Activated T-cell treated with anti-CD3 and anti-CD28 coated beads, Interleukin-2, amount 50 U/mL, for 4 hours (primary cell): ENCODE data around the gene COQ4. TPM values are rescaled to one million over a fixed set of nuclear protein-coding genes. Genes with fewer than 3 reads are reported as not detected.
A peak's percentile ranks its signal among the peaks of the same experiment; 100 is the strongest.

Experiments used
- ATAC-seq, 2 donors: fragments of 200-7000 bp; cut with Tn5 transposase; one replicate each; pipeline ENCODE4 v1.10.0; 2021
- DNase-seq: peaks from one replicate; pipeline ENCODE4 v3.0.0-alpha.2; 2020
- H3K27me3 Mint-ChIP-seq: one replicate; pipeline ENCODE4 v1.8.0; 2021; ENCODE audit warnings: low read depth, mixed read lengths
- H3K36me3 Mint-ChIP-seq: one replicate; pipeline ENCODE4 v1.8.0; 2022; ENCODE audit warnings: mixed read lengths; ENCODE audit not compliant: insufficient read depth
- H3K4me1 Mint-ChIP-seq: one replicate; pipeline ENCODE4 v1.8.0; 2021; ENCODE audit warnings: low read depth, mixed read lengths
- H3K4me3 Mint-ChIP-seq: one replicate; pipeline ENCODE4 v1.8.0; 2021; ENCODE audit warnings: mild to moderate bottlenecking, moderate library complexity, mixed read lengths
- H3K9me3 Mint-ChIP-seq: one replicate; pipeline ENCODE4 v1.8.0; 2021; ENCODE audit warnings: mixed read lengths
- total RNA-seq, 3 donors: library from RNA; stranded (reverse); gene quantifications; one replicate each; pipeline ENCODE4 v1.2.1, GENCODE V29; 2021

Gene COQ4
- total RNA-seq, 3 donors from 2014 or later, result 60.7 to 63.9 (median 62.4) TPM

DNA sequence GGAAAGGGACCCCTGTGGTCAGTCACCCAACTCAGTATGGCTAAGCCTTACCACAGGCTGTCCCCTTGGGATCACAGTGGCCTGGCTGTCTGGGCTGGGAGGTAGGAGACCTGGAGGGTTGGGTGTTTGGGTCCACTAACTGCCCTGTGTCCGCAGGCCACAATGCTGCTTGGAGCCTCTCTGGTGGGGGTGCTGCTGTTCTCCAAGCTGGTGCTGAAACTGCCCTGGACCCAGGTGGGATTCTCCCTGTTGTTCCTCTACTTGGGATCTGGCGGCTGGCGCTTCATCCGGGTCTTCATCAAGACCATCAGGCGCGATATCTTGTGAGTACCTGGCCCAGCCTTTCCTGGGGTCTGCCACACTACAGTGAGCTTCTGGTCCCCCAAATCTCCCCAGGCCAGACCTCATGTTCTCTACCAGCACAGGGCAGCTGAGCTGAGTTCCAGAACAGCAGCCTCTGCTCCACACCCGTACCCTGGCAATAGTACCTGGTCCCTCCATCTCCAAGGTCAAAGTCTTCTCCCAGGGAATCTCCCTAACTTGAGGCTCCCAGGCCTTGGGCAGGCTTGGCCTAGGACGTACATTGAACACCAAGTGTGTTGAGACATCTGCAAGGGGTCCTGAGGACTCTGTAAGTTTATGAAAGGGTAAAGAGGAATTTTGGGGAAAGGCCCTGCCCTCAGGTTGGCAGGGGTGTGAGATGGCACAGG, 20.5 kb downstream of the COQ4 start:
- ATAC-seq (no peak), DNase-seq (no peak)
- H3K9me3 Mint-ChIP-seq, result no peaks in the 10 kb centered on the region
- no peak overlapping the region for H3K4me3 Mint-ChIP-seq
- H3K27me3 Mint-ChIP-seq, result no peaks in the 10 kb centered on the region
- H3K4me1 Mint-ChIP-seq, result peaks cover 8% of the 10 kb centered on the region
- peaks cover 5% of the 10 kb centered on the region for H3K36me3 Mint-ChIP-seq

DNA sequence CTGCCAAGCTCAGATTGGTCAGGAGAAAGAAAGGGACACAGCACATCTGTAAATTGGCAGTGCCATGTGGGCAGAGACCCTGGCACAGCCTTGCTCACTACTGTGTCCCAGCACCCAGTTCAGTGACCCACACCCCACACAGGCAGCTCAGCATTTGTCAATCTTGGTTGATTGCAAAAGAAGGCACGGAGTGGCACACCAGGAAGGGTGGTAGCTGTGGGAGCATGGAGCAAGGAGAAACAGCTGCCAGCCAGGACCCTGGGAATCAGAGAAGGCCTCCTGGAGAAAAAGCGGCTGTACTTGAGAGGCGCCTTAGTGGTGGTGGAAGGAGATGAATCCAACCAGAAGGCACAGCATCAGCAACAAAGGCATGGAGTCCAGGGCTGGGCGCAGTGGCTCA, 21.2 kb downstream of the COQ4 start:
- DNase-seq, result no peak
- Mint-ChIP-seq H3K4me3 (no peak overlapping the region), H3K36me3 (peaks cover 5% of the 10 kb centered on the region), H3K9me3 (no peaks in the 10 kb centered on the region), H3K27me3 (no peaks in the 10 kb centered on the region), H3K4me1 (peaks cover 8% of the 10 kb centered on the region)
- no peak for ATAC-seq

DNA sequence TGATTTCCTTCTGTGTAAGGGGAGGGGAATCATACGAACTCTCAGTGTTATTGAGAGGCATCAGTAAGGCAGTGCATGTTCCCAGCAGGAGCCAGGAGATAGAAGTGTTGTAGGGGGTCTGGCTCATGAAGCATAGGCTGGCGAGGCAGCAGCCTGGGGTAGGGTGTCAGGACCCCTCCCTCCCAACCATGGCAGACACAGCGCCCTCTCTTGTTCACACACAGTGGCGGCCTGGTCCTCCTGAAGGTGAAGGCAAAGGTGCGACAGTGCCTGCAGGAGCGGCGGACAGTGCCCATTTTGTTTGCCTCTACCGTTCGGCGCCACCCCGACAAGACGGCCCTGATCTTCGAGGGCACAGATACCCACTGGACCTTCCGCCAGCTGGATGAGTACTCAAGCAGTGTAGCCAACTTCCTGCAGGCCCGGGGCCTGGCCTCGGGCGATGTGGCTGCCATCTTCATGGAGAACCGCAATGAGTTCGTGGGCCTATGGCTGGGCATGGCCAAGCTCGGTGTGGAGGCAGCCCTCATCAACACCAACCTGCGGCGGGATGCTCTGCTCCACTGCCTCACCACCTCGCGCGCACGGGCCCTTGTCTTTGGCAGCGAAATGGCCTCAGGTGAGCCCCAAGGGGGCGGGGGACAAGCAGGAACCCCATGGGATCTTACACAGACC, 22.4 kb downstream of the COQ4 start:
- H3K4me1 Mint-ChIP-seq, result peaks cover 5% of the 10 kb centered on the region
- ATAC-seq (no peak), DNase-seq (no peak)
- no peak overlapping the region for H3K4me3 Mint-ChIP-seq
- H3K36me3 Mint-ChIP-seq, result peaks cover 11% of the 10 kb centered on the region
- no peaks in the 10 kb centered on the region for H3K27me3 Mint-ChIP-seq
- no peaks in the 10 kb centered on the region for H3K9me3 Mint-ChIP-seq

DNA sequence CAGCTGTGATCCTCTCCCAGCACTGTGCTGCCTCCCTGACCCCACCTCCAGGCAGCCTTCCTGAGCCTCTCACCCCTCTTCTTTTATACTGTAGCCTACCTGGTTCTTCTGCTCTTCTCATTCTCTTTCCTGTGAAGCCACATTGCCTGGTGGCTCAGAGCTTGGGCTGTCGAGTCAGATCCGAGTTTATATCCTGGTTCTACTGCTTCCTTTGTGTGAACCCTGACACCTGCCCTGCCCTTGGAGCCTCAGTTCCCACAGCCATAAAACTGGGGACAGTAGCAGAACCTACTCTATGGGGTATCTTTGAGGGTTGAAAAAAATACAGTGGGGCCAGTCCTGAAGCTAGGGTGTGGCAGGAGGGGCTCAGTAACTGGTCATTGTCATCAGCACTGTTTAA, 26.5 kb downstream of the COQ4 start:
- Mint-ChIP-seq H3K9me3 (no peaks in the 10 kb centered on the region), H3K36me3 (peaks cover 16% of the 10 kb centered on the region), H3K4me1 (no peaks in the 10 kb centered on the region), H3K27me3 (no peaks in the 10 kb centered on the region), H3K4me3 (no peak overlapping the region)
- DNase-seq (no peak), ATAC-seq (no peak)

DNA sequence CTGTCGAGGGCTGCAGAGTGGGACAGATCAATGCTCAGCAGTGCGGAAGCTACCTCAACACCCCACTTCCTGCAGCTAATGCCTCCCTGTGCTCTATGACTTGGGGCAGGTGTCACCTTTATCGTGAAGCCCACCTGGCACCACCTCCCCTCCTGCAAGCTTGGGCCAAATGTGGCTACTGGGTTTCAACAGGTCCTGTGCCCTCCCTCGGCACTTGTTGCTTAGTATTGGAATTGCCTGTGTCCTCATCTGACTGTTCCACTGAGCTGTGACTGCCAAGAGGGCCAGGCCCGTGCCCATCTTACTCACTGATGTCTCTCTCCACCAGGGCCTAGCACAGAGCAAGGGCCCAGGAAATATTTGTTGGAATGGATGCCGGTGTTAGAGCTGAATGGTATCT, 27.1 kb downstream of the COQ4 start:
- Mint-ChIP-seq H3K27me3 (no peaks in the 10 kb centered on the region), H3K36me3 (peaks cover 17% of the 10 kb centered on the region), H3K4me3 (no peak overlapping the region), H3K4me1 (no peaks in the 10 kb centered on the region), H3K9me3 (no peaks in the 10 kb centered on the region)
- DNase-seq (no peak), ATAC-seq (no peak)

DNA sequence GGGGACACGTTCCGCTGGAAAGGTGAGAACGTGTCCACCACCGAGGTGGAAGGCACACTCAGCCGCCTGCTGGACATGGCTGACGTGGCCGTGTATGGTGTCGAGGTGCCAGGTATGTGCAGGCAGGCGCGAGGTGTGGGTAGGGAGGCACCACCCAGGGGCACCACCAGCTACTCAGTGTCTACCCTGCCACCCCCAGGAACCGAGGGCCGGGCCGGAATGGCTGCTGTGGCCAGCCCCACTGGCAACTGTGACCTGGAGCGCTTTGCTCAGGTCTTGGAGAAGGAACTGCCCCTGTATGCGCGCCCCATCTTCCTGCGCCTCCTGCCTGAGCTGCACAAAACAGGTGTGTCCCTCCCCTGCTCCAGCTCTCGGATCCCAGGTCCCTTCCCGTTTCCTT, 32.8 kb downstream of the COQ4 start:
- no peak for DNase-seq
- H3K36me3 Mint-ChIP-seq, result peaks cover 16% of the 10 kb centered on the region
- H3K4me1 Mint-ChIP-seq, result no peaks in the 10 kb centered on the region
- H3K4me3 Mint-ChIP-seq, result no peak overlapping the region
- no peak for ATAC-seq
- no peaks in the 10 kb centered on the region for H3K27me3 Mint-ChIP-seq
- no peaks in the 10 kb centered on the region for H3K9me3 Mint-ChIP-seq

DNA sequence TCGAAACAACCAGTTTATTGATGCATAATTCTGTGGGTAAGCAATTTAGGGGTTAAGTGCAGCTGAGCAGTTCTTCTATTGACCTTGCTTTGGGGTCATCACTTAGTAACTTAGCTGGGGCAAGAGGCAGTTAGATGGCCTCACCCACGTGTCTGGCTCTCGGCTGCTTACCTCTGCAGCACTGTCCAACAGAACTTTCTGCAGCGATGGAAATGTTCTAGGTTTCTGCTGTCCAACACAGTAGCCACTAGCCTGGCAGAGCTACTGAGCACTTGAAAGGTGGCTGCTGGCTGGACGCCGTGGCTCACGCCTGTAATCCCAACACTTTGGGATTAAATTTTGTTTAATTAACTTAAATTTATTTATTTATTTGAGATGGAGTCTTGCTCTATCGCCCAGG, 35.5 kb downstream of the COQ4 start:
- Mint-ChIP-seq H3K4me1 (peaks cover 5% of the 10 kb centered on the region), H3K9me3 (no peaks in the 10 kb centered on the region), H3K4me3 (no peak overlapping the region), H3K36me3 (peaks cover 13% of the 10 kb centered on the region), H3K27me3 (no peaks in the 10 kb centered on the region)
- DNase-seq (no peak), ATAC-seq (no peak)

DNA sequence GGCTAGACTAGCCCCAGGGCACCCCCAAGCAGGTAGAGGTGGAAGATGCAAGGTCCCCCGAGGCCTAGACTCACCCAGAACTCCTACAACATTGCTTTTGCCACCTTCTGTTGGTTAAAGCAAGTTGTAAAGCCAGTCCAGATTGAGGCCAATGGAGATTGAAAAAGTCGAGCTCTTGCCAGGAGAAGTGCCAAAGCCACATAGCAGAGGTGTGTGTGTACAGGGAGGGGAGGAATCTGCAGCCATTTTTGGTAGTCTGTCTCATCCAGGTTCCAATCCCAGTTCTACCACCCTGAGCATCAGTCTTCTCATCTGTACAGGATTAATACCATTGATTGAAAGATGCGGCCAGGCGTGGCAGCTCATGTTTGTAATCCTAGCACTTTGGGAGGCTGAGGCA, 36.2 kb downstream of the COQ4 start:
- Mint-ChIP-seq H3K9me3 (no peaks in the 10 kb centered on the region), H3K36me3 (peaks cover 13% of the 10 kb centered on the region), H3K27me3 (no peaks in the 10 kb centered on the region), H3K4me1 (peaks cover 5% of the 10 kb centered on the region), H3K4me3 (no peak overlapping the region)
- no peak for DNase-seq
- no peak for ATAC-seq

DNA sequence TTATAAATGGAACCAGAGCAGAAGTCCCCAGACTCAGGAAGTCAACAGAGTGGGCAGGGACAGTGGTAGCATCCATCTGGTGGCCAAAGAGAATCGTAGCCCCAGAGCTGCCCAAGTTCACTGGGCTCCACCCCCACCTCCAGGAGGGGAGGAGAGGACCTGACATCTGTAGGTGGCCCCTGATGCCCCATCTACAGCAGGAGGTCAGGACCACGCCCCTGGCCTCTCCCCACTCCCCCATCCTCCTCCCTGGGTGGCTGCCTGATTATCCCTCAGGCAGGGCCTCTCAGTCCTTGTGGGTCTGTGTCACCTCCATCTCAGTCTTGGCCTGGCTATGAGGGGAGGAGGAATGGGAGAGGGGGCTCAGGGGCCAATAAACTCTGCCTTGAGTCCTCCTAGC, 38.2 kb downstream of the COQ4 start:
- Mint-ChIP-seq H3K27me3 (no peaks in the 10 kb centered on the region), H3K4me3 (no peak overlapping the region), H3K9me3 (no peaks in the 10 kb centered on the region), H3K36me3 (peaks cover 8% of the 10 kb centered on the region), H3K4me1 (peaks cover 5% of the 10 kb centered on the region)
- no peak for DNase-seq
- ATAC-seq, result no peak

DNA sequence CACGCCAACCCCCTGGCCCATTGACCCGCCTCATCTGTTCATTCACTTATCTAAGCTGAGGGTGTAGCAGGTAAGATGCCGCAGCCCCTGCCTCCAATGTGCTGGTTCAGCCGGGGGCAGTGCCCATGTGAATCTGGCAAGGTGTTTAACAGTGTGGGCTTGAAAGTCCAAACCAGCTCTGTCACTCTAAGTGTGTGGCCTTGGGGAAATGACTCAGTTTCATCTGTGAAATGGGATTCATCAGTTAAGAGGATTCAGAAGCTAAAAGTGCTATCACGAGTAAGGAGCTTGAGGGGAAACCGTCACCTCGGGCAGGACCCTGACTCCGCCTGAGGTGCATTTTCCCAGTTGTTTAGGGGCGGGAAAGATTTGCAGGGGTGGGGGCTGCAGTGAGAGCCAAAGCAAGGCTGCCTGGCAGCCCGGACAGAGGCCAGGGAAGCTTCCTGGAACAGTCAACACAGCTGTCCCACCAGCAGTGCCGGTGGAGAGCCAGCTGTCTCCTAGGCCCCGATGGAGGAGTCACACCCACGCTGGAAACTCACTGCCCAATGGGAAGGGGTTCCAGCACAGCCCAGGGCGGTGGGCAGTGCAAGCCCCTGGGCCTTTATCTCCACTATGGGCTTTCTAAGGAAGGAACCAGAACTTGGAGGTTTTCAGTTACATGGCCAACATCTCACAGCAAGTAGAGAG, 38.8 kb downstream of the COQ4 start:
- Mint-ChIP-seq H3K9me3 (no peaks in the 10 kb centered on the region), H3K4me1 (peaks cover 5% of the 10 kb centered on the region), H3K27me3 (no peaks in the 10 kb centered on the region), H3K4me3 (peak overlapping the region; percentile 75), H3K36me3 (peaks cover 3% of the 10 kb centered on the region)
- ATAC-seq, result peak in 1 of 2 donors; percentile 11
- no peak for DNase-seq

DNA sequence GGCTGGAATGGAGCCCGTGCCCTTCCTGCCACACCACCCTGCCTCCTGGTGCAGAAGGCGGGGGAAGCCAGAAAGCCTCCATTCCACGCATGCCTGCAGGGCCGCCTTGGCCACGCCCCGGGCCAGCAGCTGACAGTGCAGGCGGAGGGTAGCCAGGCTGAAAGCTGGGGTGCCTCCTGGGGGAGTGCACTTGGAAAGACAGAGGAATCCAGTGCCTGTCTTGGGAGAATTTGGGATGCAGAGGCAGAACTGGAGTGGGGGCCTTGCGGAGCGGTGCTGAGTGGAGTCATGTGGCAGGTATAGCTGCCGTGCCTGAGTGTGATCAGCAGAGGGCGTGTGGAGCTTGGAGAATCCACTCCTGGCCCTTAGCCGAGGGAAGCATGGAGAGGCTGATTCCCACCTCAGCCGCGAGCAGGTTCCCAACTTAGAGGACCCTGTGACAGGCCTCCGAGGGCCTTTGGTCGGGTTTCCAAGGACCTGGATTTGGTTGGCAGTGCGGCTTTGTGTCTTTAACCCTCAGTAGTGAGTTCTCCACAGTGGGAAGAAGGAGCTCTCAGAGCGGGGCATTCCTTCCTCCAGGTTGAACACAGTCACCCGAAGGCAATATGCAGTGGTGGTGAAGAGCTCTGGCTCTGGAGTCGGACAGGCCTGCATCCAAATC, 39.5 kb downstream of the COQ4 start:
- H3K36me3 Mint-ChIP-seq, result peaks cover 3% of the 10 kb centered on the region
- DNase-seq (peak; percentile 62), ATAC-seq (peak; percentile 83 to 86)
- peak overlapping the region; percentile 75 for H3K4me3 Mint-ChIP-seq
- no peaks in the 10 kb centered on the region for H3K9me3 Mint-ChIP-seq
- peaks cover 2% of the 10 kb centered on the region for H3K27me3 Mint-ChIP-seq
- H3K4me1 Mint-ChIP-seq, result peaks cover 5% of the 10 kb centered on the region

DNA sequence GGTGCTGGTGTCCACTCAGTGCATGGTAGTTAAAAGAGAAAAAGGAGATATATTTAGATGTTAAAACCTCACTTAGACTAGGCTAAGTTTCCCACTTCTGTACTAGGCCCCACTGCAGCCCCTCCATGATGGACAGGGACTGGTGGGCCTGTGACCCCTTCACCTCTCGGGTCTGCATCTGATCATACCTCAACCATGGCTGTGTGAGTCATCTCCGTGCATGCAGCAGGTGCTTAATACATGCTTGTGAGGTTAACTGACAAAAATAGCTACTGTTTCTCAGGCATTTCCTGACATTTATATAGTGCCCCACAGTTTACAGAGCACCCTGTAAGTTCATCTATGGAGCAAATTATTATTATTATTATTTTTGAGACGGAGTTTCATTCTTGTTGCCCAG, 40.1 kb downstream of the COQ4 start:
- Mint-ChIP-seq H3K36me3 (peaks cover 3% of the 10 kb centered on the region), H3K9me3 (no peaks in the 10 kb centered on the region), H3K4me3 (no peak overlapping the region), H3K4me1 (peaks cover 5% of the 10 kb centered on the region), H3K27me3 (peaks cover 3% of the 10 kb centered on the region)
- ATAC-seq, result no peak
- DNase-seq, result no peak

DNA sequence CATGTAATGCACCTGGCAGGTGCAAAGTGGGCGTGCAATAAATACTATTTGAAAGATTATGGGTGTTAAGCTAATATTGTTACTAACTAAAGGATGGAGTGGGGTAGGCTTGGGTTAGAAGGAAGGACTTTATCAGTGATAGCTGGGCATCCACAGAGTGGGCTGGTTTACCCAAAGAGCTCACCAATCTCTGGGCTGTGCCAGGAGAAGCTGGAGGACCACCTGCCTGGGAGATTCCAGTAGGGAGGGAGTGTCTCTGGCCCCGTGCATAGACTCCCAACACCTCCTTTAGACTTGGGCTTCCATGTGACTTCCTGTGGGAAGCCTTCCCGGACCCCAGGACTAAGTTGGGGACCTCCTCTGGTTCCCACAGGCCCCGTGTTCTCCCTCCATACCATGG, 42.9 kb downstream of the COQ4 start:
- no peak for DNase-seq

DNA sequence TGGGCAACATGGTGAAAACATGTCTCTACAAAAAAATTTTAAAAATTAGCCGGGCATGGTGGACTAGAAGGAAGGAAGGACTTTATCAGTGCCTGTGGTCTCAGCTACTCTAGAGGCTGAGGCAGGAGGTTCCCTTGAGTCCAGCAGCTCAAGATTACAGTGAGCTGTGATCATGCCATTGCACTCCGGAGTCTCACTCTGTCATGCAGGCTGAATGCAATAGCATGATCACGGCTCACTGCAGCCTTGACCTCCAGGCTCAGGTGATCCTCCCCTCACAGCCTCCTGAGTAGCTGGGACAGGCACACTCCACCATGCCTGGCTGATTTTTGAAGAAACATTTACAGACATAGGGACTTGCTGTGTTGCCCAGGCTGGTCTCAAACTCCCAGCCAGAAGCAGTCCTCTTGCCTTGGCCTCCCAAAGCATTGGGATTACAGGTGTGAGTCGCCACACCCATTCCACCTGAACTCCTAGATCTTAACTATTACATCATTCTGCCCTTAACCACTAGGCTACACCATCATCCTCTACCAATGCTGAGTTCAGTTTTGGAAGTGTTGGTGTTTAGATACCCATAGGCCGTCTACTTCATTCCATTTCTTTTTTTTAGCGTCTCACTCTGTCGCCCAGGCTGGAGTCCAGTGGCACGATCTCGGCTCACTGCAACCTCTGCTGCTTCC, 46.5 kb downstream of the COQ4 start:
- ATAC-seq (no peak), DNase-seq (no peak)
- no peaks in the 10 kb centered on the region for H3K9me3 Mint-ChIP-seq
- H3K4me1 Mint-ChIP-seq, result peaks cover 26% of the 10 kb centered on the region
- peak overlapping the region; percentile 8 for H3K4me3 Mint-ChIP-seq
- H3K27me3 Mint-ChIP-seq, result peaks cover 3% of the 10 kb centered on the region
- H3K36me3 Mint-ChIP-seq, result peaks cover 10% of the 10 kb centered on the region

More for the DNA sequence above, 42.9 kb downstream of the COQ4 start:
- peaks cover 3% of the 10 kb centered on the region for H3K27me3 Mint-ChIP-seq
- peaks cover 10% of the 10 kb centered on the region for H3K4me1 Mint-ChIP-seq
- H3K36me3 Mint-ChIP-seq, result peaks cover 3% of the 10 kb centered on the region
- H3K4me3 Mint-ChIP-seq, result no peak overlapping the region
- ATAC-seq, result no peak
- no peaks in the 10 kb centered on the region for H3K9me3 Mint-ChIP-seq
